ENCODE data around the gene PTPRD.

GRCh38 chr9:10538073-10538472 is 74.7 kb downstream of the PTPRD start:
- TF ChIP-seq, protein P1, sequence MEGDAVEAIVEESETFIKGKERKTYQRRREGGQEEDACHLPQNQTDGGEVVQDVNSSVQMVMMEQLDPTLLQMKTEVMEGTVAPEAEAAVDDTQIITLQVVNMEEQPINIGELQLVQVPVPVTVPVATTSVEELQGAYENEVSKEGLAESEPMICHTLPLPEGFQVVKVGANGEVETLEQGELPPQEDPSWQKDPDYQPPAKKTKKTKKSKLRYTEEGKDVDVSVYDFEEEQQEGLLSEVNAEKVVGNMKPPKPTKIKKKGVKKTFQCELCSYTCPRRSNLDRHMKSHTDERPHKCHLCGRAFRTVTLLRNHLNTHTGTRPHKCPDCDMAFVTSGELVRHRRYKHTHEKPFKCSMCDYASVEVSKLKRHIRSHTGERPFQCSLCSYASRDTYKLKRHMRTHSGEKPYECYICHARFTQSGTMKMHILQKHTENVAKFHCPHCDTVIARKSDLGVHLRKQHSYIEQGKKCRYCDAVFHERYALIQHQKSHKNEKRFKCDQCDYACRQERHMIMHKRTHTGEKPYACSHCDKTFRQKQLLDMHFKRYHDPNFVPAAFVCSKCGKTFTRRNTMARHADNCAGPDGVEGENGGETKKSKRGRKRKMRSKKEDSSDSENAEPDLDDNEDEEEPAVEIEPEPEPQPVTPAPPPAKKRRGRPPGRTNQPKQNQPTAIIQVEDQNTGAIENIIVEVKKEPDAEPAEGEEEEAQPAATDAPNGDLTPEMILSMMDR (IDR thresholded peaks at IDR 0.05 in 8 of 11, conservative IDR thresholded peaks at IDR 0.05 in 3 of 11): no peak
- TF ChIP-seq POLR2A (IDR thresholded peaks at IDR 0.05): no peak
